Muscle layer of duodenum (tissue), 2 donors: ENCODE data around the gene FLNB.

Experiments used
- H3K27ac ChIP-seq: one replicate; pipeline ENCODE4 v1.7.0; 2013; ENCODE audit warnings: mild to moderate bottlenecking, low read length
- H3K27me3 ChIP-seq: one replicate; pipeline ENCODE4 v1.7.0; 2013; ENCODE audit warnings: low read depth, mild to moderate bottlenecking, control low read depth, low read length
- H3K36me3 ChIP-seq, 2 donors: one replicate each; pipeline ENCODE4 v1.7.0; 2013; ENCODE audit warnings: low read length in 2 of 2, control low read depth in 1 of 2, mild to moderate bottlenecking in 1 of 2; ENCODE audit not compliant: insufficient read depth in 2 of 2, control insufficient read depth in 1 of 2
- H3K4me1 ChIP-seq, 2 donors: one replicate each; pipeline ENCODE4 v1.7.0; 2013; ENCODE audit warnings: low read length in 2 of 2, mild to moderate bottlenecking in 2 of 2, control low read depth in 1 of 2, moderate library complexity in 1 of 2; ENCODE audit not compliant: insufficient read depth in 2 of 2, control insufficient read depth in 1 of 2
- H3K4me3 ChIP-seq, 2 donors: one replicate each; pipeline ENCODE4 v1.7.0; 2013; ENCODE audit warnings: low read length in 2 of 2, low read depth in 1 of 2, mild to moderate bottlenecking in 1 of 2
- H3K9me3 ChIP-seq, 2 donors: one replicate each; pipeline ENCODE4 v1.7.0; 2013; ENCODE audit warnings: low read length in 2 of 2, control low read depth in 1 of 2, mild to moderate bottlenecking in 1 of 2; ENCODE audit not compliant: control insufficient read depth in 1 of 2
- donor health status: healthy.

FLNB gene

DNA sequence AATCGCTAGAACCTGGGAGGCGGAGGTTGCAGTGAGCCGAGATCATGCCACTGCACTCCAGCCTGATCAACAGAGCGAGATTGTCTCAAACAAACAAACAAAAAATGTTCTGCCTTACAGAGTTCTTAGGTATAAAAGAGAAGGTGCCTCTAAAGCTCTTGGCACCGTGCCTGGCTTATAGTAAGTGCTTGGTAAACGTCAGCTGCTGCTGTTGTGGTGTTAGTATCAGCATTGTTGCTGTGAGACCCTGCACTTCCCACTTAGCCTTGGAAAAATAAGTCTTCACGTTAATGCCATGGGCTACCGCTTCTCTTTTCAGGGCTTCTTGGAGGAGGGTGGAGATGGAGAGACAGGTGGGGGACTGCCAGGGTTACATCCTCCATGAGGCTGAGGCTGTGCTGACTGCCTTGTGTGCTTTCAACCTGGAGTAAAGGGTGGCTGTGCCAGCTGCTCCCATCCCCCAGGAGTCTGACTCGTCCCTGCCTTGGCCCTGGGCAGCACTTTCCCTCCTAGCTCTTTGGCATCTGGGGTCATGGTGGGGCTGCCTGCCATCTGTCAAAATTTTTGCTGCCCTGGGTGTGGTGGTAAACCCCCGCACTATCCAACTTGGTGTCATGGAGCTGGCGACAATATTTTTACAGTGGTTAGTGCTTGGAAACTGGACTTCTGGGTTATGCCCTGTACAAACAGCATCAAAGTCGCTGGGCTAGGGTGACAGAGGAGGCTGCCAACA is 17.8 kb downstream of the FLNB start:
- H3K4me1 ChIP-seq = peaks cover 15 to 27% of the 10 kb centered on the region in 2 donors
- no peaks in the 10 kb centered on the region for H3K9me3 ChIP-seq
- peak overlapping the region; percentile 45 for H3K27ac ChIP-seq
- no peak overlapping the region for H3K4me3 ChIP-seq
- H3K36me3 ChIP-seq = no peaks in the 10 kb centered on the region
- no peaks in the 10 kb centered on the region for H3K27me3 ChIP-seq

DNA sequence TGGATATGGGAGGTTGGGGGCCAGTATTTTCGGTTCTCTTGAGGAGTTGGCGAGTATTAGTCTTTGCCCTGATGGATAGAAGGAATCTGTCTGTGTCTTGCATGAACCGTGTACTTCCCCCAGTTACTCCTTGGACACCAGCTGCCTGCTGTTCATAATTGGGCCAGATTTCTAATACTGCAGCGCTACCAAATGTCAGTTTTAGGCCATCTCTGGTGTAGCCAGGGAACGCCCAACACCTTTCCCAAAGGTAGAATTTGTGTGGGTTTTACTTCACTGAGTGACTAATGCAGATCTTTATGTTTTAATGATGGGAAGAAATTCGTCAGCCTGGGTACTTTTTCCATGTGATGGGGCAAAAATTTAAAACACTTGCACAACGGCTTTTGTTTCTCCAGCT is 18.4 kb downstream of the FLNB start:
- Histone ChIP-seq H3K36me3 (no peaks in the 10 kb centered on the region), H3K9me3 (no peaks in the 10 kb centered on the region), H3K4me3 (no peak overlapping the region), H3K27me3 (no peaks in the 10 kb centered on the region), H3K27ac (no peak overlapping the region), H3K4me1 (peaks cover 9 to 21% of the 10 kb centered on the region in 2 donors)

DNA sequence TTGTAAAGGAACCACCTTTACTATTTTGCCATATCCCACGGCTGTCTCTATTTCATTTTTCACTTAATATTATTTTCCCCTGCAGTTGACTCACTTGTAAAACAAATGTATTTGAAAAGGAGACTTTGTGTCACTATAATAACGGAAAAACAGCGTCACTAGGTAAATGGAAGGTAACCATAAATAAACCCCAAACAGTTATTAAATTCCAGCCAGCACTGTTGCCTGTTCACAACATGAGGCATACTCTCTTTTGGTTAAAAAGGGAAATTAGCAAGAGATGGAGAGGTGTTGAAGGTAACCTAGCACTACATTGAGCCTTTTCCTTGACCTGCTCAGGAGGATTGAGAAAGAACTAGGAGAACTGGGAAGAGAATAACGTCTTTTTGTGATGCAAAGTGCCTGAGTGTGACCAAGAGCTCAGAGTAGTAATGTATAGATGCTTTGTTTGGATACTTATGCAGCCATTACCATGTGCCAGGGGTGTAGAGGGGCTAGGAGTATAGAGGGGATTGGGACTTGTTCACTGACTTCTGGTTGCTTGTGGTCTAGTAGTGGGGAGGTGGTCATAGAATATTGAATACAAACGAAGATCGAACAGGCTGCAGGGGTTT is 19.6 kb downstream of the FLNB start:
- no peaks in the 10 kb centered on the region for H3K36me3 ChIP-seq
- H3K4me1 ChIP-seq = peaks cover 9 to 15% of the 10 kb centered on the region in 2 donors
- no peak overlapping the region for H3K4me3 ChIP-seq
- no peaks in the 10 kb centered on the region for H3K27me3 ChIP-seq
- H3K27ac ChIP-seq = no peak overlapping the region
- no peaks in the 10 kb centered on the region for H3K9me3 ChIP-seq

DNA sequence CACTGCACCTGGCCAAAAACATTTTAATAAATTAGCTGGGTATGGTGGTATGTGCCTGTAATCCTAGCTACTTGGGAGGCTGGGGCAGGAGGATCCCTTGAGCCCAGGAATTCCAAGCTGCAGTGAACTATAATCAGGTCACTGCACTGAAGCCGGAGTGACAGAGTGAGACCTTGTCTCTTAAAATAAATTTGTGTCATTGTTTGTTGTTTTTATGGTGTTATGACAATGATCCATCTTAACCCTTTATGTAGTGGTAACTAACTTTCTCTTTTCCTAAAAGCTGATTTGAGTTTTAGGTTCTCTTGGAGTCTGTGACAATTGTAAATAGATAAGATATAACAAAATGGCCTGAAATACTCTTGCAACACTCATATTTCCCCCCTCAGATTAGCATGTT is 20.7 kb downstream of the FLNB start:
- H3K27ac ChIP-seq = no peak overlapping the region
- no peaks in the 10 kb centered on the region for H3K27me3 ChIP-seq
- no peaks in the 10 kb centered on the region for H3K9me3 ChIP-seq
- H3K4me1 ChIP-seq = peaks cover 9 to 15% of the 10 kb centered on the region in 2 donors
- H3K36me3 ChIP-seq = no peaks in the 10 kb centered on the region
- no peak overlapping the region for H3K4me3 ChIP-seq

DNA sequence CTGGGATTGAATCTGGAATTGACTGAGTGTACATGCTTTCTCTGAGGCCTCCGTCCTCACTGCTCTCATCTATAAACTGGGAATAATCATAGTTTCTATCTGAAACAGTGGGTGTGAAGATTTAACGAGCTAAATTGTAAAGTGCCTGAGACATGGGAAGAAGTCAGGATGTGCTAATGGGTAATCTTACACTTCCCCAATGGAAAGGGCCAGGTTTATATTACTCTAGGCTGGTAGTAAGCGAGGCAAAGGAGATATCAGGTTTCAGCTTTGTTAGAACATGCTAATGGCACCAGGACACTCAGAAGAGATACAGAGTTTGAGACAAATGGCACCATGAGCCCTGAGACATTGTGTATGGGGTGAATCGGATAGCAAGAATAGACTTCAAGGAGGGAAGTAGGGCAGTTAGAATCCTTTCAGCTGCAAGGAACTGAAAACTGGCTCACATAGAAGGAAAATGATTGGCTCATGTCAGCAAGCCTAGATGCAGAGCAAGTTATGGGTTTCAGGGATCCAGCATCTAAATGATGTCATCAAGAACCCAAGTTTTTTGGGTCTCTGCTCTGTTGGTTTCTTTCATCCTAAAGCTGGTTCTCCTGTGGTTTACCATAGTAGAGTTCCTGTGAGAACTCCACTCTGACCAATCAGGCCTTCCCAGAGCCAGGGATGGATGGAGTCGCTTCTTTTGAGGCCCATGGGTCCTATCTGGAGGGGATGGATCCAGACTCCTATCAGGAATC is 21.8 kb downstream of the FLNB start:
- no peaks in the 10 kb centered on the region for H3K27me3 ChIP-seq
- no peaks in the 10 kb centered on the region for H3K9me3 ChIP-seq
- peaks cover 9 to 15% of the 10 kb centered on the region in 2 donors for H3K4me1 ChIP-seq
- H3K27ac ChIP-seq = no peak overlapping the region
- no peak overlapping the region for H3K4me3 ChIP-seq
- H3K36me3 ChIP-seq = no peaks in the 10 kb centered on the region

DNA sequence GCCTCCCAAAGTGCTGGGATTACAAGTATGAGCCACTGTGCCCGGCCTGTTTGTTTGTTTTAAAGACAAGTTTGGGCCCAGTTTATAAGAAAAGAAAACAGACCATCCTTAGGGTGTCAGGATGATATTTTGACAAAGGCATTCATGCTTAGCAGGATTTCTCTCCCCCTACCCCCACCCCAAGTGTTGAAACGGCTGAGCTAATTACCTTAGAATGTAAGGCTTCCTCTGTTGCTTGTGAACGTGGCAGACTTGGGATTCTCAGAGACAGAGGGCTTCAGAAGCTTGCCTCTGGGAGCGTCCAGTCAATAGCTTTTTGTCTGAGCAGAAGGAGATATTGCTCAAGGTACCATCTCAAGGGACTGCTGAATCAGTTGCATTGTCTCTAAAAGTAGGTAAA is 24.0 kb downstream of the FLNB start:
- H3K9me3 ChIP-seq = no peaks in the 10 kb centered on the region
- H3K4me3 ChIP-seq = no peak overlapping the region
- peaks cover 0 to 8% of the 10 kb centered on the region in 2 donors for H3K4me1 ChIP-seq
- H3K27me3 ChIP-seq = no peaks in the 10 kb centered on the region
- H3K27ac ChIP-seq = no peak overlapping the region
- no peaks in the 10 kb centered on the region for H3K36me3 ChIP-seq

DNA sequence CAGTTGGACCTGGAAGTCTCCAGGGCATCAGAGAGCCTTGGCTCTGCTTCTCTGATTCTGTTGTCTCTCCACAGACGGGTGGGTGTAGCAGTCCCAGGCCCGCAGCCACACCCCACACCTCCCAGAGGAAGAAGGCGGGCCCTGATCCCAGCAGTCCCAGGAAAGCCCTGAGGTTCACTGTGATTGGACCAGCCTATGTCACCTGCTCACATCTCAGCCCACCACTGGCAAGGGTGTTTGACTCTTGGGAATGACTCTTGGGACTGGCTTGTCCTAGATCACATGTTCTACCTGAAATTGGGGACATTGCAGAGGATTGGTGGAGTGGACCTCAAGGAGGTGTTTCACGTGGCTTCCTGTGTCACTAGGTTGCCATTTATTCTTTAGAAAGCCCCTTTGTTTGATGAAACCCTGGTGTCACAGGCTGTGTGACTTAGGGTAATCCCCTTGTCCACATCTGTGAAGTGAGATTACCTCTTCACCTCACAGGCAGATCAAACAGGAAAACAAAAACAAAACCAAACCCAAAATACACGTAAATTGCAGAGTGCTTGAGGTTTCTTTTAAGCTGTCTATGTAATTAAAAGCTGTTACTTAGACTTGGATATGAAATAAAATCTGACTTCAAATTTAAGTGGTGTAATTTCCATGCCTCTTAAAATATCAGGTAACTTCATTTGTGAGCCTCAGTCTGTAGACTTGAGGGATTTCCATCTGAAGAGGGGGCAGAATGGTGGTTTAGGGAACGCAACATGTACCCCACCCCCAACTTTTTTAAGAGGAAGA is 26.7 kb downstream of the FLNB start:
- H3K36me3 ChIP-seq = no peaks in the 10 kb centered on the region
- no peaks in the 10 kb centered on the region for H3K27me3 ChIP-seq
- H3K27ac ChIP-seq = no peak overlapping the region
- H3K4me1 ChIP-seq = peaks cover 0 to 8% of the 10 kb centered on the region in 2 donors
- no peak overlapping the region for H3K4me3 ChIP-seq
- H3K9me3 ChIP-seq = no peaks in the 10 kb centered on the region

DNA sequence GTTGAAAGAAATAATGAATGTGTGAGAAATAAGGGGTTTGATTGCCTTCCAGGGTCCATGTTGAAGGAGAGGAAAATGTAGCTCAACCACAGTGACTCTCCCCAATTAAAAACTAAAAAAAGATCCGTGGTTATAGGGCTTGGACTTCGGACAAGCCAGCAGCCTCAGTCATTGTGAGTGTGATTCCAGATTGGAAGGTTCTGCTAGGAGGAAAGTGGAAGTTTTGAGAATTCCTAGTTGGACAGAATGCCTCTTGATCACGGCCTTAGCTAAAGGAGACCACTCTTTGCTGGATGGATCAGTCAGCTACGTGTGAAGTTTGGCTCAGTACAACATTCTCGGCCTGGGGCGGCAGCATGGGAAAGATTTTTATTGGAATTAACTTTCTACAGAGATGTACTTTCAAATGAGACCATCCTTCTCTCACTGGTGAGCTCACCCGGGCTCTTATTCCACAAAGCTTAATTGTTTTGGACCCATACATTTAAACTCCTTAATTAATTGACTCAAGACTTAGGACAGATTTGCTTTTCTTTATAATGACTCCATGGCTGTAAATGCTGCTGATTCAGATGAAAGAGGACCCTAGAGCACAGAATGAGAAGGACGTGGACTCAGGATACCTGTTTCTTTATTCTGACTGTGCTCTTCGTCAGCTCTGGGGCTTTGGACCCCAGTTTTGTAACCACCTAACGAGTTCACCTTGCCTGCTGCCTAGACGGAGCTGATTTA is 27.5 kb downstream of the FLNB start:
- Histone ChIP-seq H3K27me3 (no peaks in the 10 kb centered on the region), H3K27ac (no peak overlapping the region)

DNA sequence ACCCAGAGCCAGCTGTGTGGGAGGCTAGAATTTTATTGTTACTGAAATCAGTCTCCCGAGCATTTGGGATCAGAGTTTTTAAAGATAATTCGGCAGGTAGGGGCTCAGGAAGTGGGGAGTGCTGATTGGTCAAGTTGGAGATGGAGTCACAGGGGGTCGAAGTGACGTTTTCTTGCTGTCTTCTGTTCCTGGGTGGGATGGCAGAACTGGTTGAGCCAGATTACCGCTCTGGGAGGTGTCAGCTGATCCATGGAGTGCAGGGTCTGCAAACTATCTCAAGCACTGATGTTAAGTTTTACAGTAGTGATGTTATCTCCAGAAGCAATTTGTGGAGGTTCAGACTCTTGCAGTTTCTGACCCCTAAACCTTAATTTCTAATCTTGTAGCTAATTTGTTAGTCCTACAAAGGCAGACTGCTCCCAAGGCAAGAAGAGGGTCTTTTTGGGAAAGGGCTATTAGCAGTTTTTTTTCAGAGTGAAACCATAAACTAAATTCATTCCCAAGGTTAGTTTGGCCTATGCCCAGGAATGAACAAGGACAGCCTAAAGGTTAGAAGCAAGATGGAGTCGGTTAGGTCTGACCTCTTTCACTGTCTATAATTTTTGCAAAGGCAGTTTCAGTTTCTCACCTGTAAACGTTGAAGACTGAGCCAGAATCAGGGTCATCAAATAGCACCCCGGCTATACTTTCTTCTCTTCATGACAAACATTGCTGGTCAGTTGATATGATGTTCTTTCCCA is 28.2 kb downstream of the FLNB start:
- Histone ChIP-seq H3K9me3 (no peaks in the 10 kb centered on the region), H3K4me1 (peaks cover 8% of the 10 kb centered on the region in 2 donors), H3K27ac (no peak overlapping the region), H3K36me3 (no peaks in the 10 kb centered on the region), H3K4me3 (no peak overlapping the region), H3K27me3 (no peaks in the 10 kb centered on the region)

More for the DNA sequence above, 27.5 kb downstream of the FLNB start:
- Histone ChIP-seq H3K4me3 (no peak overlapping the region), H3K36me3 (no peaks in the 10 kb centered on the region), H3K9me3 (no peaks in the 10 kb centered on the region), H3K4me1 (peaks cover under 1 to 8% of the 10 kb centered on the region in 2 donors)
